ENCODE data around the gene DROSHA.

The DROSHA gene

GRCh38 chr5:31390256-31390655 lies 141.6 kb downstream of the DROSHA start:
- H4K20me1 ChIP-seq (ENCODE audit: insufficient read depth) = no peaks in the 10 kb centered on the region
- H2AFZ ChIP-seq (ENCODE audit: low read depth) = no peak overlapping the region
- no peak overlapping the region for H3K4me2 ChIP-seq
- no peaks in the 10 kb centered on the region for H3K27me3 ChIP-seq (ENCODE audit: insufficient read depth, low read depth)
- H3K36me3 ChIP-seq (ENCODE audit: insufficient read depth) = no peaks in the 10 kb centered on the region
- H3K4me1 ChIP-seq (ENCODE audit: low read depth, poor library complexity, severe bottlenecking) = no peaks in the 10 kb centered on the region
- H3K79me2 ChIP-seq (ENCODE audit: insufficient read depth, low read depth) = no peaks in the 10 kb centered on the region
- TF ChIP-seq CTCF (conservative IDR thresholded peaks at IDR 0.05; ENCODE audit: low read depth, low read length) = no peak
- H3K27ac ChIP-seq = no peak overlapping the region
- no peak overlapping the region for H3K4me3 ChIP-seq (IDR thresholded peaks at IDR 0.05; ENCODE audit: insufficient read depth, low read depth, low read length)
- no peak overlapping the region for H3K9ac ChIP-seq

GRCh38 chr5:31385774-31386537 lies 145.9 kb downstream of the DROSHA start:
- Histone ChIP-seq H2AFZ (ENCODE audit: low read depth) (no peak overlapping the region), H3K27me3 (ENCODE audit: insufficient read depth, low read depth) (no peaks in the 10 kb centered on the region), H3K79me2 (ENCODE audit: insufficient read depth, low read depth) (no peaks in the 10 kb centered on the region), H3K4me3 (IDR thresholded peaks at IDR 0.05; ENCODE audit: insufficient read depth, low read depth, low read length) (no peak overlapping the region), H3K4me1 (ENCODE audit: low read depth, poor library complexity, severe bottlenecking) (no peaks in the 10 kb centered on the region), H3K36me3 (ENCODE audit: insufficient read depth) (no peaks in the 10 kb centered on the region), H4K20me1 (ENCODE audit: insufficient read depth) (no peaks in the 10 kb centered on the region), H3K4me2 (no peak overlapping the region), H3K27ac (no peak overlapping the region), H3K9ac (no peak overlapping the region)
- TF ChIP-seq CTCF (conservative IDR thresholded peaks at IDR 0.05; ENCODE audit: low read depth, low read length) = no peak

- H2AFZ ChIP-seq (ENCODE audit: low read depth) = no peak overlapping the region
- no peak overlapping the region for H3K9ac ChIP-seq
- no peak overlapping the region for H3K4me2 ChIP-seq
- TF ChIP-seq CTCF (conservative IDR thresholded peaks at IDR 0.05; ENCODE audit: low read depth, low read length) = no peak
- no peaks in the 10 kb centered on the region for H3K27me3 ChIP-seq (ENCODE audit: insufficient read depth, low read depth)
- no peaks in the 10 kb centered on the region for H3K36me3 ChIP-seq (ENCODE audit: insufficient read depth)
- H3K27ac ChIP-seq = no peak overlapping the region
- no peak overlapping the region for H3K4me3 ChIP-seq (IDR thresholded peaks at IDR 0.05; ENCODE audit: insufficient read depth, low read depth, low read length)
- no peaks in the 10 kb centered on the region for H3K79me2 ChIP-seq (ENCODE audit: insufficient read depth, low read depth)
- H3K4me1 ChIP-seq (ENCODE audit: low read depth, poor library complexity, severe bottlenecking) = no peaks in the 10 kb centered on the region
- no peaks in the 10 kb centered on the region for H4K20me1 ChIP-seq (ENCODE audit: insufficient read depth)
Observed at GRCh38 chr5:31383734-31384133, 148.2 kb downstream of the DROSHA start.

GRCh38 chr5:31382051-31382878 lies 149.6 kb downstream of the DROSHA start:
- TF ChIP-seq CTCF (conservative IDR thresholded peaks at IDR 0.05; ENCODE audit: low read depth, low read length) = no peak
- Histone ChIP-seq H3K4me2 (no peak overlapping the region), H3K27me3 (ENCODE audit: insufficient read depth, low read depth) (no peaks in the 10 kb centered on the region), H3K27ac (no peak overlapping the region), H3K9ac (no peak overlapping the region), H4K20me1 (ENCODE audit: insufficient read depth) (no peaks in the 10 kb centered on the region), H3K4me3 (IDR thresholded peaks at IDR 0.05; ENCODE audit: insufficient read depth, low read depth, low read length) (no peak overlapping the region), H3K4me1 (ENCODE audit: low read depth, poor library complexity, severe bottlenecking) (no peaks in the 10 kb centered on the region), H3K79me2 (ENCODE audit: insufficient read depth, low read depth) (no peaks in the 10 kb centered on the region), H2AFZ (ENCODE audit: low read depth) (no peak overlapping the region), H3K36me3 (ENCODE audit: insufficient read depth) (no peaks in the 10 kb centered on the region)
